Central memory CD8-positive, alpha-beta T cell (primary cell): ENCODE results near the gene NUDT22.

ENCODE experiments used
- ATAC-seq: fragments of 150-1000 bp; cut with Tn5 transposase; replicated peaks from 2 replicates; pipeline ENCODE4 v1.10.0; 2022; ENCODE audit warnings: mild to moderate bottlenecking, moderate FRiP score, moderate number of reproducible peaks; ENCODE audit not compliant: poor library complexity, severe bottlenecking; ENCODE audit errors: extremely low read depth
- DNase-seq, 2 donors: peaks; one replicate each; pipeline ENCODE4 v3.0.0; 2021; ENCODE audit warnings: low spot score in 2 of 2
- H3K27ac Mint-ChIP-seq: one replicate; pipeline ENCODE4 v1.8.0; 2022; ENCODE audit warnings: low read depth, mild to moderate bottlenecking, moderate library complexity, mixed read lengths
- H3K27me3 Mint-ChIP-seq: one replicate; pipeline ENCODE4 v1.8.0; 2022; ENCODE audit warnings: mixed read lengths
- H3K36me3 Mint-ChIP-seq: one replicate; pipeline ENCODE4 v1.8.0; 2022; ENCODE audit warnings: mild to moderate bottlenecking, moderate library complexity, mixed read lengths; ENCODE audit not compliant: insufficient read depth
- H3K4me1 Mint-ChIP-seq: one replicate; pipeline ENCODE4 v1.8.0; 2022; ENCODE audit warnings: mixed read lengths
- H3K4me3 Mint-ChIP-seq: one replicate; pipeline ENCODE4 v1.8.0; 2022; ENCODE audit warnings: mild to moderate bottlenecking, moderate library complexity, mixed read lengths
- H3K9me3 Mint-ChIP-seq: one replicate; pipeline ENCODE4 v1.8.0; 2022; ENCODE audit warnings: mixed read lengths

The NUDT22 gene

DNA sequence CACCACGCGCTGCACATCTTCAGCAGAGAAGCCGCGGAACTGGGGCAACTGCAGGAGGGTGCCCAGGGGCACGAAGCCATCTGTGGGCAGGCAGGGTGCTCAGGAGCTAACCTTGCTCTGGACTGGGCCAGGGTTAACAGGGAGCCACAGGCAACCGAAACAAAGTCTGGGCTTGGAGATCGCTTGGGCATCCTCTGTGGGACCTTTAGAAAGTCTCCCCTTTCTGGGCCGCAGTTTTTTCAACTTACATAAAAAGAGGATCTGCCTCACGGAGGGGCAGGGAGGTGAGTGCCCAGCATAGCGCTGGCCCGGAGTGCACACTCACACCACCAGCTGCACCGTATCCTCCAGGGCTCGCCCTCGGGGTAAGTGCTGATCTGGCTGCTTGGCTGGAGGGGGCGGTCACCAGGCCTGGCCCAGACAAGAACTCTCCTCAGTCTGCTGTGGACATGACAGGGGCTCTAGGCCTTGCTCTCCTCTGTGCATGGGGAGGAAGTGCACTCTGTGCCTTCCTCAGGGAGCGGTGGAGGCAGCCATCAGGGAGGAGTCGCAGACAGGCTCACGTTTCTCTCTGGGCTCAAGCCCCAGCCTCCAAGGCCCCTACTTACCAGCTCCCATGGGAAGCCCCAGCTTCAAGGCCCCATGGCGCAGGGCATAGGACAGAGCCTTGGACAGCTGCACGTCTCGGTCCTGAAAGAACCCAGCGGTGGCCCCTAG is 1.0 kb upstream of the NUDT22 start:
- H3K27me3 Mint-ChIP-seq: no peaks in the 10 kb centered on the region
- H3K27ac Mint-ChIP-seq: peak overlapping the region; percentile 91
- no peaks in the 10 kb centered on the region for H3K9me3 Mint-ChIP-seq
- H3K36me3 Mint-ChIP-seq: peaks cover 22% of the 10 kb centered on the region
- DNase-seq (no peak), ATAC-seq (no peak)
- peaks cover 34% of the 10 kb centered on the region for H3K4me1 Mint-ChIP-seq
- peak overlapping the region; percentile 88 for H3K4me3 Mint-ChIP-seq

DNA sequence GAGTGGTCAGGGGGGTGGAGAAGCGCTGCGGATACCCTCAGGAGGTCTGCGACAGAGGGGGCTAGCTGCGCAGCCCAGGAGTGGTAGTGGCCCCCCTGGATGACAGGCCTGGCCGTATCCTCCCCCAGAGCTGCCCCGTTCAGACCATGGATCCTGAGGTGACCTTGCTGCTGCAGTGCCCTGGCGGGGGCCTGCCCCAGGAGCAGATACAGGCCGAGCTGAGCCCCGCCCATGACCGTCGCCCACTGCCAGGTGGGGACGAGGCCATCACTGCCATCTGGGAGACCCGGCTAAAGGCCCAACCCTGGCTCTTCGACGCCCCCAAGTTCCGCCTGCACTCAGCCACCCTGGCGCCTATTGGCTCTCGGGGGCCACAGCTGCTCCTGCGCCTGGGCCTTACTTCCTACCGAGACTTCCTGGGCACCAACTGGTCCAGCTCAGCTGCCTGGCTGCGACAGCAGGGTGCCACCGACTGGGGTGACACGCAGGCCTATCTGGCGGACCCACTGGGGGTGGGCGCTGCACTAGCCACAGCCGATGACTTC is 505 bp downstream of the NUDT22 start:
- Mint-ChIP-seq H3K36me3 (peaks cover 18% of the 10 kb centered on the region), H3K4me3 (peak overlapping the region; percentile 88), H3K9me3 (no peaks in the 10 kb centered on the region), H3K4me1 (peaks cover 36% of the 10 kb centered on the region), H3K27ac (peak overlapping the region; percentile 91), H3K27me3 (no peaks in the 10 kb centered on the region)
- ATAC-seq (peak; percentile 44), DNase-seq (no peak)

DNA sequence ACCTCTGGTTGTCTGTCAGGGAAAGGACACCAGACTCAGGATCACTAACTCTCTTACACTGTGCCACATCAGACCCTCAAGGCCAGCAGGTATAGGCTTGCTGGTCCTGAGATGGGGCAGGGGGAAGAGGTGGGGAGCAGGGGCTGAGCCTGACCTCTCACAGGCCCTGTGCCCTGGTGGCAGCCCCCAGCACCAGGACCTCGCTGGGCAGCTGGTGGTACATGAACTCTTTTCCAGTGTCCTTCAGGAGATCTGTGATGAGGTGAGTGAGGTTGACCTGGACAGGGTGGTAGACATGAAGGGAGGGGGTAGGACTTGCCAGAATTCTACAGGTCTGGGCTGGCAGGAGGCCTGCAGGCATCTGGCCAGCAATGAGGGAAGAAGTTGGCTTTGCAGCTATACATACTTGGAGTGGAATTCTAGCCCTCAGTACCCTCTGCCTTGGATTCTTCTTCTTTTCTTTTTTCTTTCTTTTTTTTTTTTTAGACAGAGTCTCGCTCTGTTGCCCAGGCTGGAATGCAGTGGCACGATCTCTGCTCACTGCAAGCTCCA is 1.4 kb downstream of the NUDT22 start:
- peaks cover 43% of the 10 kb centered on the region for H3K4me1 Mint-ChIP-seq
- peak overlapping the region; percentile 88 for H3K4me3 Mint-ChIP-seq
- peak overlapping the region; percentile 91 for H3K27ac Mint-ChIP-seq
- DNase-seq: no peak
- peaks cover 15% of the 10 kb centered on the region for H3K36me3 Mint-ChIP-seq
- no peaks in the 10 kb centered on the region for H3K27me3 Mint-ChIP-seq
- H3K9me3 Mint-ChIP-seq: no peaks in the 10 kb centered on the region
- no peak for ATAC-seq

DNA sequence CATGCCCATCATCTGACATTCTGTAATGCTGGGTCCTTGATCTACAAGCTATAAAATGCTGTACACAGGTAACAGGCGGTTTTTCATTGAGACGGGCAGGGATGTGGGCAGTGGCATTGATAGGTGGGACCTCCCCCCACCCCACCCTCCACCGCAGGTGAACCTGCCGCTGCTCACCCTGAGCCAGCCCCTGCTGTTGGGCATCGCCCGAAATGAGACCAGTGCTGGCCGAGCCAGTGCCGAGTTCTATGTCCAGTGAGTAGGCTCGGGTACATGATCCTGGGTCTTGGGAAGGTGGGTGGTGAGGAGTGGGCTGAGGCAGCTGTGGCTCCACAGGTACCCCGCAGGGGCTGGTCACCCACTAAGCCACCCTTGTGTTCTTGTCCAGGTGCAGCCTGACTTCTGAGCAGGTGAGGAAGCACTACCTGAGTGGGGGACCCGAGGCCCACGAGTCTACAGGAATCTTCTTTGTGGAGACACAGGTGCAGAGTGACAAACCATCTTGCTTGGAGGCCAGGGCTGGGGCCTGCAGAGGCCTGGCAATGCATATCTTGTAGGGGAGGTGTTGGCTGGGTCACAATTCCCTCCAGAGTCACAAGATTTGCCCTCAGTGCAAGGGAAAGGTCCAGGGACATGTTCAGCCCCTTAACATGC is 3.1 kb downstream of the NUDT22 start:
- no peaks in the 10 kb centered on the region for H3K27me3 Mint-ChIP-seq
- DNase-seq (no peak), ATAC-seq (no peak)
- no peak overlapping the region for H3K27ac Mint-ChIP-seq
- peak overlapping the region; percentile 88 for H3K4me3 Mint-ChIP-seq
- peaks cover 11% of the 10 kb centered on the region for H3K36me3 Mint-ChIP-seq
- H3K4me1 Mint-ChIP-seq: peaks cover 43% of the 10 kb centered on the region
- H3K9me3 Mint-ChIP-seq: no peaks in the 10 kb centered on the region

DNA sequence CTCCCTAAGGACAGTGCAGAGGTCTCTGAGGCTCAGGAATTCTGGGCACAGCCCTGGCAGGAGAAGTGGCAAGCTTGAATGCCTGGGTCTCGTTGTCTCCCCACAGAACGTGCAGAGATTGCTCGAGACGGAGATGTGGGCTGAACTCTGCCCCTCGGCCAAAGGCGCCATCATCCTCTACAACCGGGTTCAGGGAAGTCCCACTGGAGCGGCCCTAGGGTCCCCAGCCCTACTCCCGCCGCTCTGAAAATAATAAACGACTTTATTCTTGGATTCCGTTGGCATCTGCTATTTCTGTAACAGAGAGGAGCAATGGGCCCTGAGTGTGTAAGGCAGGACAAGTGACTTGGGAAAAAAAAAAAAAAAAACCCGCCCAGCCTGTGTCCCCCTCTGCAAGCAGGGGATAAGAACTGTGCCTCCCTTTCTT is 3.7 kb downstream of the NUDT22 start:
- peaks cover 43% of the 10 kb centered on the region for H3K4me1 Mint-ChIP-seq
- peak overlapping the region; percentile 85 for H3K4me3 Mint-ChIP-seq
- peak overlapping the region; percentile 95 for H3K27ac Mint-ChIP-seq
- H3K9me3 Mint-ChIP-seq: no peaks in the 10 kb centered on the region
- no peak for DNase-seq
- no peak for ATAC-seq
- H3K27me3 Mint-ChIP-seq: no peaks in the 10 kb centered on the region
- H3K36me3 Mint-ChIP-seq: peaks cover 9% of the 10 kb centered on the region

DNA sequence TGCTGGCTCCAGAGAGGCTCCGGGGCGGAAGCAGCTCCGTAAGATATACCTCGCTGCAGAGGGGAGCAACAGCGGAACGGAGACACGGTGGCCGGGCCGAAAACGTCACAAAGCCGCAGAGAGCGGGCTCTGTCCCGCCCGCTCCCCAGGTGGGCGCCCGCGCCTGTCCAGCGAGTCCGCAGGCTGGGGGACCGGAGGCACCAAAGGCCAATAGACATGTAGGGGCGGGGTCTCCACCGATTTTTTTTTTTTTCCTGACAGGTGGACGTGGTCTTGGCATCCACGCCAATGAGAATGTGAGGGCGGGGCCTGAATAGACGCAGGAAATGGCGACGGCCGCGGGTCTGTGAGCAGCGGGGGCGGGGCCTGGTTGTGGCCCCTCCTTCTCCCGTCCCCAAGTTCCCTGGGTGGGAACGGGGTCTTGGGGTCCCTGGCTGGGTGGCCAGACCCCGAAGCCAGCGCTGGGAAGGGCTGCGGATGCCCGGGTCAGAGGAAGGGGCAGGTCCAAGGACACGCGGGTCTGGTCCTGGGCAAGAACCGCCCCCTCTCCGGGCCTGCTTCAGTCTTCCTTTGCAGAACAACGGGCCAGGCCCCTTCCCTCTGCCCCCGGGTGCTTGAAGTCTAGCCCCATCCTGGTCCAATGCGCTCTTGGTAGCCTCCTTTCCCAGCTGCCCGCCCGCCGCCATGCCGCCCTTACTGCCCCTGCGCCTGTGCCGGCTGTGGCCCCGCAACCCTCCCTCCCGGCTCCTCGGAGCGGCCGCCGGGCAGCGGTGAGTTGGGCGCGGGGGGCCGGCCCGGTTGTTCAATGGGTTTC is 4.3 kb downstream of the NUDT22 start, which contains the start of gene DNAJC4:
DNAJC4 (plus strand) TSS at position 378 of the 814 bp plus-strand sequence; CDS start at position 685, 307 bp downstream.
- peak; percentile 80 for DNase-seq
- H3K4me1 Mint-ChIP-seq: peaks cover 44% of the 10 kb centered on the region
- peak within 1 kb of the TSS; percentile 85 for H3K4me3 Mint-ChIP-seq
- peaks cover 6% of the 10 kb centered on the region for H3K36me3 Mint-ChIP-seq
- ATAC-seq: peak; percentile 47
- H3K9me3 Mint-ChIP-seq: no peaks in the 10 kb centered on the region
- H3K27me3 Mint-ChIP-seq: no peaks in the 10 kb centered on the region
- peak within 1 kb of the TSS; percentile 95 for H3K27ac Mint-ChIP-seq

DNA sequence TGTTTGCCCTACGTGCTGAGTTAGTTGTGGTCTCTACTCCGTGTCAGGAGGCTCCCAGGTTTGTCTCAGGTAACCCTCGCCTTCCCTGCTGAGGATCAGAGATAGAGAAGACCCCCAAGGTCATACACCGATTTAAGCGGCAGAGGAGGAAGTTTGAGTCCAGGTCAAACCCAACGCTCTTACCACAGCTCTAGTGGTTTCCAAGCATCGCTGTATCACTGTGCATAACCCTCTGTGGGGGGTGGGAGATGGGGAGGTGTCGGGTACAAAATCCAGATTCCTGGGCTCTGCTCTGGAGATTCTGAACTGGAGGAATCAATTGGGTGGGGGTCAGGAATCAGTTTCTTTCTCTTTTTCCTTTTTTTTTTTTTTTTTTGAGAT is 4.9 kb downstream of the NUDT22 start:
- no peak for ATAC-seq
- Mint-ChIP-seq H3K27ac (peak overlapping the region; percentile 41), H3K4me1 (peaks cover 42% of the 10 kb centered on the region), H3K27me3 (no peaks in the 10 kb centered on the region), H3K4me3 (peak overlapping the region; percentile 85), H3K9me3 (no peaks in the 10 kb centered on the region), H3K36me3 (peaks cover 10% of the 10 kb centered on the region)
- DNase-seq: no peak

DNA sequence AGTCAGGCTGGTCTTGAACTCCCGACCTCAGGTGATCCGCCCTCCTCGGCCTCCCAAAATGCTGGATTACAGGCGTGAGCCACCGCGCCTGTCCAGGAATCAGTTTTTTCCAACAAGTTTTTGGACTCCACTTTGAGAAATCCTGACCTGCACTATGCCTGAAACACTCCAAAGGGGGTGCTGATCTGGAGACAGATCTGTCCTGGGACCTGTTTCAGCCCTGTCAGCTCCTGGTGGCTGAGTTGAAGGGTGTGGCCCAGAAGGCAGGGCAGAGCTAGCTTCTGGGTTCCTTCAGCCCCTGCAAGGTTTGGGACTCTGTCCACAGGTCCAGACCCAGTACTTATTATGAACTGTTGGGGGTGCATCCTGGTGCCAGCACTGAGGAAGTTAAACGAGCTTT is 5.5 kb downstream of the NUDT22 start:
- Mint-ChIP-seq H3K4me1 (peaks cover 41% of the 10 kb centered on the region), H3K9me3 (no peaks in the 10 kb centered on the region), H3K27ac (peak overlapping the region; percentile 41), H3K27me3 (no peaks in the 10 kb centered on the region), H3K4me3 (peak overlapping the region; percentile 85), H3K36me3 (peaks cover 9% of the 10 kb centered on the region)
- DNase-seq (no peak), ATAC-seq (no peak)

DNA sequence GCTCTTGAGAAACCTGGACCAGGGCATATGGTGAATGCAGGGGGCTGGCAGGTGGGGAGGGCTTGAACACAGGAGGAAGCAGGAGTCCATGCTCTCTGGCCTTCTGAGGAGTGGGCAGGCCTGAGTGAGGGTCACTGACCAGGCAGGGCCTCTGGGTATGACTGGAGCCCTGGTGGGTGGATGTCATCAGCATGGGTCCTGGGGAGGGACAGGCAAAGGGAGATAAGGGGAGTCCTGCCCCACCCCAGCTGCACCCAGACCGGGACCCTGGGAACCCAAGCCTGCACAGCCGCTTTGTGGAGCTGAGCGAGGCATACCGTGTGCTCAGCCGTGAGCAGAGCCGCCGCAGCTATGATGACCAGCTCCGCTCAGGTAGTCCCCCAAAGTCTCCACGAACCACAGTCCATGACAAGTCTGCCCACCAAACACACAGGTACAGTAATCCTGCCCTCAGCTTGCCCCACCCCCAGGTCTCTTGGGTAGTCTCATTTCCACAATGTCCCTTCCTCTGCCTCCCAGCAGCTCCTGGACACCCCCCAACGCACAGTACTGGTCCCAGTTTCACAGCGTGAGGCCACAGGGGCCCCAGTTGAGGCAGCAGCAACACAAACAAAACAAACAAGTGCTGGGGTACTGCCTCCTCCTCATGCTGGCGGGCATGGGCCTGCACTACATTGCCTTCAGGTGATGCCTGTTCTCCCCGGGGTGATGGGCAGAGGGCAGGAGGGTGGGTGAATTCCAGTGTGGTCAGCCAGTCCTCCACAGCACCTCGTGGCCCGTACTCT is 6.3 kb downstream of the NUDT22 start:
- ATAC-seq (no peak), DNase-seq (no peak)
- Mint-ChIP-seq H3K9me3 (no peaks in the 10 kb centered on the region), H3K27ac (peak overlapping the region; percentile 13), H3K4me3 (peak overlapping the region; percentile 85), H3K36me3 (peaks cover 8% of the 10 kb centered on the region), H3K4me1 (peaks cover 33% of the 10 kb centered on the region), H3K27me3 (no peaks in the 10 kb centered on the region)

DNA sequence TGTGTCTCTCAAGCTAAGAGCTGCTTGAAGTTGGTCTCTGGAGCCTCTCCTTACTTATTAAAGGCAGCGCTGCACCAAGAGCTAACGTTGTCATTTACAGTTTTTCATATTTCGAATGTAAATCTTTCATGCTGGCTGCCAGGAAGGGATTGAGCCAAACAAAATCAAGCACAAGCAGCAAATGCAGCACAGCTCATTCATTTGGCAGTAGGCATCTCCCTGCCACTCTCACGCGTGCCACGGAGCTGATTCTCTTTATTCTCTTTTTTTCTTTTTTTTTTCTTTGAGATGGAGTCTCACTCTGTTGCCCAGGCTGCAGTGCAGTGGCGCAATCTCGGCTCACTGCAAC is 6.9 kb downstream of the NUDT22 start:
- Mint-ChIP-seq H3K27me3 (no peaks in the 10 kb centered on the region), H3K36me3 (peaks cover 8% of the 10 kb centered on the region), H3K27ac (no peak overlapping the region), H3K4me3 (peak overlapping the region; percentile 85), H3K9me3 (no peaks in the 10 kb centered on the region), H3K4me1 (peaks cover 27% of the 10 kb centered on the region)
- no peak for ATAC-seq
- no peak for DNase-seq

DNA sequence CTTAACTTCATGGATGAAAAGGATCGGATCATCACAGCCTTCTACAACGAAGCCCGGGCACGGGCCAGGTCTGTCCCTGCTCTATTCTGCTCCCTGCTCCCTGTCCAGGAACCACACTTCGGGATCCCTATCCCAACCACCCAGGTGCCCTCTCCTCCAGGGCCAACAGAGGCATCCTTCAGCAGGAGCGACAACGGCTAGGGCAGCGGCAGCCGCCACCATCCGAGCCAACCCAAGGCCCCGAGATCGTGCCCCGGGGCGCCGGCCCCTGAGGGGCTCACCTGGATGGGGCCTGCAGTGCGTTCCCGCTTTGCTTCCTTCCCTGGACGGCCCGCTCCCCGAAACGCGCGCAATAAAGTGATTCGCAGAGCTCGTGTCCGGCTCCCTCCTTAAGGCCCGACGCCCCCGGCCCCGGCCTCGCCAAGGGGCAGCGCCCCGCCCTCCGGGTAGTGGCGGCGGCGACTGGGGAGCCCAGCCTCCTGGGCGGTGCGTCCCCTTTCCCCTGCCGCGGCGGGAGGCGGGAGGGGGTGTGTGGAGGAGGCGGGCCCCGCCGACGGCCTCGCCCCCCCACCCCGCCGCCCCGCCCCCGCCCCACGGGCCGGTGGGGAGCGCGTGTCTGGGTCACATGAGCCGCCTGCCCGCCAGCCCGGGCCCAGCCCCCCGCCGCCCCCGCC is 8.0 kb downstream of the NUDT22 start, which contains the start of gene VEGFB:
VEGFB (plus strand) TSS at position 672 of the 674 bp plus-strand sequence. CDS start 250 bp downstream, outside the sequence.
- ATAC-seq: peak; percentile 25
- Mint-ChIP-seq H3K4me3 (peak within 1 kb of the TSS; percentile 85), H3K36me3 (peaks cover 10% of the 10 kb centered on the region), H3K27me3 (no peaks in the 10 kb centered on the region), H3K9me3 (no peaks in the 10 kb centered on the region), H3K27ac (peak within 1 kb of the TSS; percentile 10), H3K4me1 (peaks cover 27% of the 10 kb centered on the region)
- DNase-seq: no peak
